CD4-positive, CD25-positive, alpha-beta regulatory T cell (primary cell): Measurements from ENCODE around the gene AP5Z1. TPM values are rescaled to one million over a fixed set of nuclear protein-coding genes. Genes with fewer than 3 reads are reported as not detected.

ENCODE experiments used
- ATAC-seq, 2 donors: fragments of 150-1000 bp; cut with Tn5 transposase; one replicate each; pipeline ENCODE4 v1.10.0; 2021; ENCODE audit warnings: low read depth in 2 of 2, moderate number of reproducible peaks in 2 of 2, moderate library complexity in 1 of 2
- DNase-seq, 3 donors: peaks; one replicate each; pipeline versions ENCODE4 v3.0.0 to v3.0.0-alpha.2; 2012 to 2022; ENCODE audit warnings: mixed read lengths in 1 of 3
- H3K27ac ChIP-seq: one replicate; pipeline ENCODE4 v1.7.0; 2013; ENCODE audit warnings: mild to moderate bottlenecking, low read length; ENCODE audit not compliant: insufficient read depth, poor library complexity, severe bottlenecking
- H3K27me3 ChIP-seq: one replicate; pipeline ENCODE4 v1.7.0; 2013; ENCODE audit warnings: low read length; ENCODE audit not compliant: control insufficient read depth, insufficient read depth
- H3K36me3 ChIP-seq: one replicate; pipeline ENCODE4 v1.7.0; 2013; ENCODE audit warnings: mild to moderate bottlenecking, low read length, moderate library complexity; ENCODE audit not compliant: control insufficient read depth, insufficient read depth
- H3K4me1 ChIP-seq: 2 replicates; pipeline ENCODE4 v1.7.0; 2013; ENCODE audit warnings: mild to moderate bottlenecking, low read length; ENCODE audit not compliant: insufficient read depth, control insufficient read depth, poor library complexity, severe bottlenecking
- H3K4me3 ChIP-seq: one replicate; pipeline ENCODE4 v1.7.0; 2013; ENCODE audit warnings: low read depth, mild to moderate bottlenecking, low read length, moderate library complexity
- H3K9me3 ChIP-seq, 2 experiments: 1 replicate in 1 of 2; 2 replicates in 1 of 2; pipeline ENCODE4 v1.7.0; 2013; ENCODE audit warnings: low read length in 2 of 2, mild to moderate bottlenecking in 1 of 2, moderate library complexity in 1 of 2; ENCODE audit not compliant: control insufficient read depth in 2 of 2
- H3K27ac Mint-ChIP-seq, 3 donors: one replicate each; pipeline ENCODE4 v1.8.0; 2020 to 2022; ENCODE audit warnings: mild to moderate bottlenecking in 3 of 3, mixed read lengths in 3 of 3, moderate library complexity in 2 of 3
- H3K27me3 Mint-ChIP-seq: one replicate; pipeline ENCODE4 v1.8.0; 2022; ENCODE audit warnings: mild to moderate bottlenecking, mixed read lengths
- H3K36me3 Mint-ChIP-seq: one replicate; pipeline ENCODE4 v1.8.0; 2020; ENCODE audit warnings: mixed read lengths
- H3K4me1 Mint-ChIP-seq, 4 donors: one replicate each; pipeline ENCODE4 v1.8.0; 2020 to 2022; ENCODE audit warnings: mixed read lengths in 4 of 4, mild to moderate bottlenecking in 1 of 4
- H3K4me3 Mint-ChIP-seq, 4 donors: one replicate each; pipeline ENCODE4 v1.8.0; 2020 to 2022; ENCODE audit warnings: mild to moderate bottlenecking in 4 of 4, mixed read lengths in 4 of 4, moderate library complexity in 3 of 4
- H3K9me3 Mint-ChIP-seq, 7 donors: one replicate each; pipeline ENCODE4 v1.8.0; 2020 to 2022; ENCODE audit warnings: mixed read lengths in 7 of 7, mild to moderate bottlenecking in 3 of 7, moderate library complexity in 2 of 7
- polyA plus RNA-seq, 4 donors: library from polyadenylated mRNA; unstranded; fragments of 300-500 nt; fragmentation: Illumina TruSeq; gene quantifications; one replicate each; pipeline ENCODE4 v1.2.3, GENCODE V29; 2021
- total RNA-seq: library from RNA; stranded (reverse); gene quantifications from one replicate; pipeline ENCODE4 v1.2.3, GENCODE V29; 2022

The AP5Z1 gene
- total and polyA plus RNA-seq, 5 donors from 2014 or later: 36.3 to 130 (median 47.1) TPM

- no peaks in the 10 kb centered on the region for H3K4me1 Mint-ChIP-seq
- H3K36me3 Mint-ChIP-seq: no peaks in the 10 kb centered on the region
- Histone ChIP-seq H3K27ac (no peak overlapping the region), H3K4me3 (no peak overlapping the region), H3K27me3 (peaks cover under 1% of the 10 kb centered on the region), H3K4me1 (no peaks in the 10 kb centered on the region), H3K9me3 (no peaks in the 10 kb centered on the region), H3K36me3 (no peaks in the 10 kb centered on the region)
- H3K4me3 Mint-ChIP-seq: no peak overlapping the region
- no peak overlapping the region for H3K27ac Mint-ChIP-seq
- peaks cover 0 to 3% (median 0%) of the 10 kb centered on the region in 7 donors for H3K9me3 Mint-ChIP-seq
- no peak for DNase-seq
- no peak for ATAC-seq
- H3K27me3 Mint-ChIP-seq: peaks cover 2% of the 10 kb centered on the region
These were observed 42.8 kb downstream of the AP5Z1 start for GRCh38 chr7:4818000-4818794.

GRCh38 chr7:4819560-4820404 is 44.4 kb downstream of the AP5Z1 start:
- ATAC-seq (no peak), DNase-seq (no peak)
- Mint-ChIP-seq H3K27ac (no peak overlapping the region), H3K9me3 (no peaks in the 10 kb centered on the region), H3K4me1 (no peaks in the 10 kb centered on the region), H3K4me3 (no peak overlapping the region), H3K36me3 (no peaks in the 10 kb centered on the region), H3K27me3 (no peaks in the 10 kb centered on the region)
- Histone ChIP-seq H3K27me3 (no peaks in the 10 kb centered on the region), H3K27ac (no peak overlapping the region), H3K4me3 (no peak overlapping the region), H3K36me3 (no peaks in the 10 kb centered on the region), H3K9me3 (no peaks in the 10 kb centered on the region), H3K4me1 (no peaks in the 10 kb centered on the region)

GRCh38 chr7:4820405-4820966 is 45.1 kb downstream of the AP5Z1 start:
- Histone ChIP-seq H3K9me3 (no peaks in the 10 kb centered on the region), H3K27me3 (no peaks in the 10 kb centered on the region), H3K4me1 (no peaks in the 10 kb centered on the region), H3K27ac (no peak overlapping the region), H3K36me3 (no peaks in the 10 kb centered on the region), H3K4me3 (no peak overlapping the region)
- ATAC-seq (no peak), DNase-seq (no peak)
- H3K4me1 Mint-ChIP-seq: no peaks in the 10 kb centered on the region
- H3K9me3 Mint-ChIP-seq: no peaks in the 10 kb centered on the region
- H3K4me3 Mint-ChIP-seq: no peak overlapping the region
- H3K36me3 Mint-ChIP-seq: no peaks in the 10 kb centered on the region
- H3K27me3 Mint-ChIP-seq: no peaks in the 10 kb centered on the region
- H3K27ac Mint-ChIP-seq: no peak overlapping the region

- Histone ChIP-seq H3K27me3 (no peaks in the 10 kb centered on the region), H3K27ac (no peak overlapping the region), H3K36me3 (no peaks in the 10 kb centered on the region), H3K4me1 (no peaks in the 10 kb centered on the region), H3K9me3 (no peaks in the 10 kb centered on the region), H3K4me3 (no peak overlapping the region)
- ATAC-seq: no peak
- Mint-ChIP-seq H3K9me3 (no peaks in the 10 kb centered on the region), H3K36me3 (no peaks in the 10 kb centered on the region), H3K4me1 (no peaks in the 10 kb centered on the region), H3K27me3 (no peaks in the 10 kb centered on the region), H3K4me3 (no peak overlapping the region), H3K27ac (no peak overlapping the region)
- no peak for DNase-seq
These were observed 45.6 kb downstream of the AP5Z1 start for GRCh38 chr7:4820967-4821471.

GRCh38 chr7:4822677-4823076 is 47.3 kb downstream of the AP5Z1 start:
- no peaks in the 10 kb centered on the region for H3K9me3 ChIP-seq
- peaks cover 6% of the 10 kb centered on the region for H3K27me3 Mint-ChIP-seq
- H3K4me3 Mint-ChIP-seq: no peak overlapping the region
- H3K4me1 Mint-ChIP-seq: no peaks in the 10 kb centered on the region
- H3K4me3 ChIP-seq: no peak overlapping the region
- H3K4me1 ChIP-seq: no peaks in the 10 kb centered on the region
- no peaks in the 10 kb centered on the region for H3K36me3 Mint-ChIP-seq
- ATAC-seq (no peak), DNase-seq (no peak)
- H3K27me3 ChIP-seq: no peaks in the 10 kb centered on the region
- no peaks in the 10 kb centered on the region for H3K9me3 Mint-ChIP-seq
- no peak overlapping the region for H3K27ac Mint-ChIP-seq
- H3K27ac ChIP-seq: no peak overlapping the region
- H3K36me3 ChIP-seq: no peaks in the 10 kb centered on the region

GRCh38 chr7:4823441-4824119 is 48.2 kb downstream of the AP5Z1 start:
- no peaks in the 10 kb centered on the region for H3K36me3 ChIP-seq
- Mint-ChIP-seq H3K9me3 (no peaks in the 10 kb centered on the region), H3K27ac (no peak overlapping the region), H3K4me1 (no peaks in the 10 kb centered on the region), H3K4me3 (no peak overlapping the region), H3K36me3 (no peaks in the 10 kb centered on the region), H3K27me3 (peaks cover 6% of the 10 kb centered on the region)
- no peak overlapping the region for H3K4me3 ChIP-seq
- H3K27me3 ChIP-seq: no peaks in the 10 kb centered on the region
- H3K9me3 ChIP-seq: no peaks in the 10 kb centered on the region
- H3K27ac ChIP-seq: no peak overlapping the region
- no peak for DNase-seq
- H3K4me1 ChIP-seq: no peaks in the 10 kb centered on the region
- no peak for ATAC-seq

- Mint-ChIP-seq H3K27me3 (peaks cover 6% of the 10 kb centered on the region), H3K36me3 (no peaks in the 10 kb centered on the region), H3K4me1 (no peaks in the 10 kb centered on the region), H3K4me3 (no peak overlapping the region), H3K9me3 (peaks cover 0 to 2% (median 0%) of the 10 kb centered on the region in 7 donors), H3K27ac (no peak overlapping the region)
- Histone ChIP-seq H3K9me3 (no peaks in the 10 kb centered on the region), H3K27ac (no peak overlapping the region), H3K36me3 (no peaks in the 10 kb centered on the region), H3K4me3 (no peak overlapping the region), H3K27me3 (no peaks in the 10 kb centered on the region), H3K4me1 (no peaks in the 10 kb centered on the region)
- ATAC-seq (no peak), DNase-seq (no peak)
These were observed 48.8 kb downstream of the AP5Z1 start for GRCh38 chr7:4824120-4824775.
